ENCODE results near the gene TRABD.

The TRABD gene

GRCh38 chr22:50232481-50233151, 46.9 kb downstream of the TRABD start:
- no peak for TF ChIP-seq CTCF (IDR thresholded peaks at IDR 0.05; ENCODE audit: extremely low read depth, insufficient read depth, missing control alignments)

GRCh38 chr22:50233223-50233622, 47.5 kb downstream of the TRABD start:
- DNase-seq (ENCODE audit: low spot score), result no peak
- in situ Hi-C loops (cut with MboI; ENCODE audit: low pct_unique_long_range_greater_than_20kb, low sequenced_read_pairs, unreplicated experiment), result no loop called here
- TF ChIP-seq CTCF (IDR thresholded peaks at IDR 0.05; ENCODE audit: extremely low read depth, insufficient read depth, missing control alignments), result no peak

More at GRCh38 chr22:50232481-50233151, 46.9 kb downstream of the TRABD start:
- in situ Hi-C loops (cut with MboI; ENCODE audit: low pct_unique_long_range_greater_than_20kb, low sequenced_read_pairs, unreplicated experiment), result no loop called here
- DNase-seq (ENCODE audit: low spot score), result no peak

- peak; percentile 61 for TF ChIP-seq CTCF (IDR thresholded peaks at IDR 0.05; ENCODE audit: extremely low read depth, insufficient read depth, missing control alignments)
- in situ Hi-C loops (cut with MboI; ENCODE audit: low pct_unique_long_range_greater_than_20kb, low sequenced_read_pairs, unreplicated experiment), result no loop called here
- DNase-seq (ENCODE audit: low spot score), result no peak
Observed at GRCh38 chr22:50236731-50237409, 51.2 kb downstream of the TRABD start.

GRCh38 chr22:50238755-50239154, 53.0 kb downstream of the TRABD start:
- no peak for DNase-seq (ENCODE audit: low spot score)
- TF ChIP-seq CTCF (IDR thresholded peaks at IDR 0.05; ENCODE audit: extremely low read depth, insufficient read depth, missing control alignments), result no peak
- in situ Hi-C loops (cut with MboI; ENCODE audit: low pct_unique_long_range_greater_than_20kb, low sequenced_read_pairs, unreplicated experiment), result no loop called here

- TF ChIP-seq CTCF (IDR thresholded peaks at IDR 0.05; ENCODE audit: extremely low read depth, insufficient read depth, missing control alignments), result no peak
- DNase-seq (ENCODE audit: low spot score), result no peak
- in situ Hi-C loops (cut with MboI; ENCODE audit: low pct_unique_long_range_greater_than_20kb, low sequenced_read_pairs, unreplicated experiment), result no loop called here
Observed at GRCh38 chr22:50242406-50242949, 56.8 kb downstream of the TRABD start.

GRCh38 chr22:50243685-50244419, 58.1 kb downstream of the TRABD start:
- in situ Hi-C loops (cut with MboI; ENCODE audit: low pct_unique_long_range_greater_than_20kb, low sequenced_read_pairs, unreplicated experiment), result no loop called here
- DNase-seq (ENCODE audit: low spot score), result no peak
- TF ChIP-seq CTCF (IDR thresholded peaks at IDR 0.05; ENCODE audit: extremely low read depth, insufficient read depth, missing control alignments), result no peak
